GM04503 (cell line): ENCODE measurements around the gene OLFML2A.
"Not testable (repeated sequence)": the region's sequence is repeated elsewhere in the genome, so short reads cannot be mapped to it uniquely, and the experiment has no call there.

Experiments used
- DNase-seq: peaks from one replicate; pipeline ENCODE4 v3.0.0-alpha.2; 2012; ENCODE audit warnings: low read depth

OLFML2A gene

GRCh38 chr9:124761196-124761595, 15.7 kb upstream of the OLFML2A start:
- no peak for DNase-seq

- DNase-seq: no peak
These were observed 15.2 kb upstream of the OLFML2A start for GRCh38 chr9:124761710-124762109.

GRCh38 chr9:124762633-124763032, 14.3 kb upstream of the OLFML2A start:
- no peak for DNase-seq

- no peak for DNase-seq
These were observed 12.0 kb upstream of the OLFML2A start for GRCh38 chr9:124764774-124765438.

GRCh38 chr9:124765439-124765835, 11.5 kb upstream of the OLFML2A start:
- no peak for DNase-seq

GRCh38 chr9:124766326-124766725, 10.6 kb upstream of the OLFML2A start:
- no peak for DNase-seq

GRCh38 chr9:124766815-124767554, 9.9 kb upstream of the OLFML2A start:
- DNase-seq: no peak

GRCh38 chr9:124767821-124768220, 9.1 kb upstream of the OLFML2A start:
- DNase-seq: no peak

GRCh38 chr9:124768334-124768733, 8.6 kb upstream of the OLFML2A start:
- DNase-seq: no peak

- no peak for DNase-seq
These were observed 8.0 kb upstream of the OLFML2A start for GRCh38 chr9:124768750-124769548.

- DNase-seq: no peak
These were observed 7.2 kb upstream of the OLFML2A start for GRCh38 chr9:124769549-124770358.

GRCh38 chr9:124770359-124771020, 6.4 kb upstream of the OLFML2A start:
- DNase-seq: no peak

GRCh38 chr9:124771021-124771866, 5.7 kb upstream of the OLFML2A start, which contains the start of gene NR6A1:
Gene NR6A1 (minus strand): TSS chr9:124771311.
- DNase-seq: peak; percentile 76

GRCh38 chr9:124771867-124772679, 4.9 kb upstream of the OLFML2A start:
- no peak for DNase-seq

GRCh38 chr9:124772877-124773276, 4.1 kb upstream of the OLFML2A start:
- not testable (repeated sequence) for DNase-seq

- no peak for DNase-seq
These were observed 3.3 kb upstream of the OLFML2A start for GRCh38 chr9:124773473-124774128.

- DNase-seq: no peak
These were observed 2.6 kb upstream of the OLFML2A start for GRCh38 chr9:124774129-124774978.

GRCh38 chr9:124776618-124776953, 347 bp upstream of the OLFML2A start:
- DNase-seq: no peak
